Gastroesophageal sphincter (tissue), 4 donors: Measurements from ENCODE around the gene MSMB. TPM values are rescaled to one million over a fixed set of nuclear protein-coding genes. Genes with fewer than 3 reads are reported as not detected.

Experiments used
- ATAC-seq: fragments of 150-250 bp; one replicate; pipeline ENCODE4 v1.9.1; 2016; ENCODE audit warnings: mild to moderate bottlenecking, moderate library complexity
- H3K27ac ChIP-seq, 4 donors: fragments of 200-600 bp; sonication (generic) in 3 of 4; 1 replicate in 3 of 4; 2 replicates in 1 of 4; pipeline ENCODE4 v1.5.1; 2016 to 2019
- H3K27me3 ChIP-seq: fragments of 200-600 bp; sonication (generic); one replicate; pipeline ENCODE4 v1.5.1; 2019
- H3K36me3 ChIP-seq, 2 donors: fragments of 200-600 bp; sonication (generic); one replicate each; pipeline ENCODE4 v1.5.1; 2019; ENCODE audit warnings: control low read depth in 1 of 2
- H3K4me1 ChIP-seq, 3 donors: fragments of 200-600 bp; sonication (generic); 1 replicate in 2 of 3; 2 replicates in 1 of 3; pipeline ENCODE4 v1.5.1; 2016 to 2019; ENCODE audit warnings: control low read depth in 2 of 3
- H3K4me3 ChIP-seq, 2 donors: fragments of 200-600 bp; sonication (generic); one replicate each; pipeline ENCODE4 v1.5.1; 2019; ENCODE audit warnings: mild to moderate bottlenecking in 1 of 2, moderate library complexity in 1 of 2
- H3K9me3 ChIP-seq, 3 donors: fragments of 200-600 bp; sonication (generic); one replicate each; pipeline ENCODE4 v1.5.1; 2017 to 2019; ENCODE audit warnings: control low read depth in 2 of 3
- EP300 ChIP-seq: sonication (generic); formaldehyde crosslinking; IDR thresholded peaks from one replicate; pipeline ENCODE4 v1.6.1; 2017; ENCODE audit warnings: antibody characterized with exemption, mild to moderate bottlenecking
- POLR2A ChIP-seq, 2 donors: fragments of 450-650 bp; IDR thresholded peaks; one replicate each; pipeline ENCODE4 v1.6.1; 2017; ENCODE audit warnings: antibody characterized with exemption in 2 of 2, mild to moderate bottlenecking in 2 of 2, moderate library complexity in 1 of 2
- POLR2AphosphoS5 ChIP-seq: sonication (generic); formaldehyde crosslinking; IDR thresholded peaks from one replicate; pipeline ENCODE4 v1.6.1; 2017; ENCODE audit warnings: antibody characterized with exemption
- WGBS, 2 donors: methylation state at CpG; one replicate each; pipeline ENCODE4 v1.1.5; 2018; ENCODE audit warnings: low coverage in 1 of 2; 5-methylcytosine and 5-hydroxymethylcytosine counted together
- total RNA-seq, 4 donors: library from RNA; depleted of rRNA; stranded (reverse); fragments of >200 nt; gene quantifications; one replicate each; pipeline ENCODE4 v1.1.0, GENCODE V29; 2016
- TF ChIP-seq, protein P1 (sequence below), 4 experiments: fragments of 200-600 bp in 2 of 4; fragments of 450-650 bp in 2 of 4; sonication (generic) in 1 of 4; IDR thresholded peaks; one replicate each; pipeline ENCODE4 v1.5.1; 2017 to 2019; ENCODE audit warnings: antibody characterized with exemption in 4 of 4, mild to moderate bottlenecking in 2 of 4, moderate library complexity in 2 of 4

The MSMB gene
- total RNA-seq, 4 donors from 2014 or later, result 5.7 TPM; not detected in 3

- no peaks in the 10 kb centered on the region for H3K36me3 ChIP-seq
- TF ChIP-seq EP300 (no peak), POLR2AphosphoS5 (no peak), POLR2A (IDR thresholded peaks at IDR 0.05) (no peak)
- TF ChIP-seq, protein P1, sequence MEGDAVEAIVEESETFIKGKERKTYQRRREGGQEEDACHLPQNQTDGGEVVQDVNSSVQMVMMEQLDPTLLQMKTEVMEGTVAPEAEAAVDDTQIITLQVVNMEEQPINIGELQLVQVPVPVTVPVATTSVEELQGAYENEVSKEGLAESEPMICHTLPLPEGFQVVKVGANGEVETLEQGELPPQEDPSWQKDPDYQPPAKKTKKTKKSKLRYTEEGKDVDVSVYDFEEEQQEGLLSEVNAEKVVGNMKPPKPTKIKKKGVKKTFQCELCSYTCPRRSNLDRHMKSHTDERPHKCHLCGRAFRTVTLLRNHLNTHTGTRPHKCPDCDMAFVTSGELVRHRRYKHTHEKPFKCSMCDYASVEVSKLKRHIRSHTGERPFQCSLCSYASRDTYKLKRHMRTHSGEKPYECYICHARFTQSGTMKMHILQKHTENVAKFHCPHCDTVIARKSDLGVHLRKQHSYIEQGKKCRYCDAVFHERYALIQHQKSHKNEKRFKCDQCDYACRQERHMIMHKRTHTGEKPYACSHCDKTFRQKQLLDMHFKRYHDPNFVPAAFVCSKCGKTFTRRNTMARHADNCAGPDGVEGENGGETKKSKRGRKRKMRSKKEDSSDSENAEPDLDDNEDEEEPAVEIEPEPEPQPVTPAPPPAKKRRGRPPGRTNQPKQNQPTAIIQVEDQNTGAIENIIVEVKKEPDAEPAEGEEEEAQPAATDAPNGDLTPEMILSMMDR (IDR thresholded peaks at IDR 0.05), result no peak
- no peak overlapping the region for H3K27ac ChIP-seq
- ATAC-seq, result no peak
- no peaks in the 10 kb centered on the region for H3K9me3 ChIP-seq
- peaks cover 31% of the 10 kb centered on the region for H3K27me3 ChIP-seq
- no peaks in the 10 kb centered on the region for H3K4me1 ChIP-seq
- 40 to 76% methylated on average over 3 of the region's 3 CpGs for WGBS, 2 donors
- H3K4me3 ChIP-seq, result no peak overlapping the region
These were observed 6.1 kb downstream of the MSMB start for GRCh38 chr10:46040004-46040403.

GRCh38 chr10:46037107-46037825 is 8.8 kb downstream of the MSMB start:
- ATAC-seq, result no peak
- 80 to 87% methylated on average over 1 to 5 of the region's 8 CpGs for WGBS, 2 donors

GRCh38 chr10:46035923-46036849 is 9.9 kb downstream of the MSMB start:
- TF ChIP-seq POLR2AphosphoS5 (no peak), POLR2A (IDR thresholded peaks at IDR 0.05) (no peak), EP300 (no peak)
- TF ChIP-seq, protein P1 (IDR thresholded peaks at IDR 0.05), result no peak

More at GRCh38 chr10:46037107-46037825, 8.8 kb downstream of the MSMB start:
- Histone ChIP-seq H3K27me3 (peaks cover 22% of the 10 kb centered on the region), H3K4me3 (no peak overlapping the region), H3K27ac (no peak overlapping the region), H3K36me3 (no peaks in the 10 kb centered on the region), H3K9me3 (no peaks in the 10 kb centered on the region), H3K4me1 (no peaks in the 10 kb centered on the region)
- TF ChIP-seq POLR2AphosphoS5 (no peak), EP300 (no peak), POLR2A (IDR thresholded peaks at IDR 0.05) (no peak)
- TF ChIP-seq, protein P1 (IDR thresholded peaks at IDR 0.05), result no peak

DNA sequence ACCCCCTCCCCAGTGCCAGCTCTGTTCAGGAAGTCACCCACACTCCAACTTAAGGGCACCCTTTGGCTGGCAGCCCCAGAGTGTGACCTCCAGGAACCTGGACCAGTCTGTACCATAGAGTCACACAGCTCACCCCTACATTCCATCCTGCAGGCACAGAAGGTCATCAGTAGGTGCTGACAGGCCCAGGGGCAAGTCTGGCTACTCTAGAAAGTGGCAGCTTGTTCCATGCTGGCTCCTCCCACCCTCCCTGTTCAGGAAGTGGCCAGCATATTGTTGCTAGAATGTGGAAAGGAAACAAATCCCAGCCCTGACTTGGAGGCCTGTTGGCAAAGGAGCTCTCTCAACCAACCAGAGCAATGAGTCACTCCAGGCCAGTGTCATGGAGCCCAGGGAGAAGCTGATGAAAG is 12.5 kb downstream of the MSMB start:
- Histone ChIP-seq H3K4me1 (peaks cover 9 to 21% (median 10%) of the 10 kb centered on the region in 3 donors), H3K36me3 (no peaks in the 10 kb centered on the region), H3K27ac (no peak overlapping the region), H3K9me3 (no peaks in the 10 kb centered on the region), H3K27me3 (peaks cover 6% of the 10 kb centered on the region), H3K4me3 (no peak overlapping the region)
- no peak for ATAC-seq
- TF ChIP-seq POLR2A (IDR thresholded peaks at IDR 0.05) (no peak), EP300 (no peak), POLR2AphosphoS5 (no peak)
- TF ChIP-seq, protein P1 (IDR thresholded peaks at IDR 0.05), result no peak

More at GRCh38 chr10:46035923-46036849, 9.9 kb downstream of the MSMB start:
- no peak for ATAC-seq
- no peak overlapping the region for H3K27ac ChIP-seq
- peaks cover 22% of the 10 kb centered on the region for H3K27me3 ChIP-seq
- H3K36me3 ChIP-seq, result no peaks in the 10 kb centered on the region
- H3K4me1 ChIP-seq, result peaks cover 0 to under 1% (median 0%) of the 10 kb centered on the region in 3 donors
- no peaks in the 10 kb centered on the region for H3K9me3 ChIP-seq
- H3K4me3 ChIP-seq, result no peak overlapping the region
- 58% methylated on average over 4 of the region's 8 CpGs; no CpG with 5 or more reads in 1 of the 2 donors for WGBS, 2 donors
